ENCODE measurements around the gene PLA2G6. TPM values are rescaled to one million over a fixed set of nuclear protein-coding genes. Genes with fewer than 3 reads are reported as not detected.

PLA2G6 gene
- polyA plus RNA-seq, 2 of the 4 experiments (the other 2 are of a cell fraction): 7.4 to 7.6 TPM

GRCh38 chr22:38142606-38143005 is 39.0 kb downstream of the PLA2G6 start (continued):
- no peak for TF ChIP-seq RFX5 (IDR thresholded peaks at IDR 0.05)
- TF ChIP-seq RARB (CRISPR knock-in tag; IDR thresholded peaks at IDR 0.05): no peak
- no peak for TF ChIP-seq RAD21 (conservative IDR thresholded peaks at IDR 0.05 in 1 of 2, IDR thresholded peaks at IDR 0.05 in 1 of 2)
- no peak for TF ChIP-seq JUN (IDR thresholded peaks at IDR 0.05)
- no peak for TF ChIP-seq USF2 (IDR thresholded peaks at IDR 0.05)
- no peak for TF ChIP-seq BHLHE40 (IDR thresholded peaks at IDR 0.05; ENCODE audit: low read depth, low read length)
- TF ChIP-seq MAX (IDR thresholded peaks at IDR 0.05): no peak
- no peak for TF ChIP-seq EHF (CRISPR knock-in tag; IDR thresholded peaks at IDR 0.05)
- TF ChIP-seq MYC (IDR thresholded peaks at IDR 0.05; ENCODE audit: borderline replicate concordance, low read length): no peak
- TF ChIP-seq NPAS2 (CRISPR knock-in tag; IDR thresholded peaks at IDR 0.05; ENCODE audit: borderline replicate concordance): no peak
- no peak for TF ChIP-seq ATOH8 (CRISPR knock-in tag; IDR thresholded peaks at IDR 0.05; ENCODE audit: low read depth)
- no peak for TF ChIP-seq PBX3 (IDR thresholded peaks at IDR 0.05)

GRCh38 chr22:38141217-38141973 is 40.2 kb downstream of the PLA2G6 start:
- Histone ChIP-seq H3K9me3 (no peaks in the 10 kb centered on the region), H3K4me1 (peaks cover 5% of the 10 kb centered on the region; the same call in 2 of the 3 replicates), H3K27ac (no peak overlapping the region), H3K4me2 (no peak overlapping the region), H3K4me3 (no peak overlapping the region)
- FAIRE-seq: no peak
- WGBS (ENCODE audit: missing lambda C conversion rate): 88% methylated on average over 12 of the region's 16 CpGs
- ChIA-PET POLR2A (no interaction called here), CTCF (interaction anchor here (0.6 to 2.1 kb wide), 4 partner anchors 27 to 1865 kb away, joined by 3 to 10 read pairs (median 3); partner anchors contain the start of gene BAIAP2L2)
- TF ChIP-seq FOXS1 (CRISPR knock-in tag; IDR thresholded peaks at IDR 0.05): no peak
- TF ChIP-seq ZC3H11A (IDR thresholded peaks at IDR 0.05): no peak
- no peak for TF ChIP-seq FOSB (CRISPR knock-in tag; IDR thresholded peaks at IDR 0.05)
- TF ChIP-seq BCL3 (IDR thresholded peaks at IDR 0.05): no peak
- TF ChIP-seq KDM1A (IDR thresholded peaks at IDR 0.05; ENCODE audit: low read depth): no peak
- no peak for DNase-seq (ENCODE audit: low read depth in 1 of 2, low spot score in 1 of 2)
- no peak for ATAC-seq

- TF ChIP-seq HOXB13 (CRISPR knock-in tag; IDR thresholded peaks at IDR 0.05; ENCODE audit: low read depth) (no peak), ZC3H11A (IDR thresholded peaks at IDR 0.05) (no peak), NPAS2 (CRISPR knock-in tag; IDR thresholded peaks at IDR 0.05; ENCODE audit: borderline replicate concordance) (no peak), CTCF (IDR thresholded peaks at IDR 0.05) (no peak), MYC (IDR thresholded peaks at IDR 0.05; ENCODE audit: borderline replicate concordance, low read length) (no peak), SREBF2 (IDR thresholded peaks at IDR 0.05) (no peak), KDM5A (IDR thresholded peaks at IDR 0.05) (no peak), JUNB (IDR thresholded peaks at IDR 0.05) (no peak), HES2 (IDR thresholded peaks at IDR 0.05) (no peak), BHLHE40 (IDR thresholded peaks at IDR 0.05; ENCODE audit: low read depth, low read length) (no peak), MAFK (IDR thresholded peaks at IDR 0.05; ENCODE audit: partially characterized antibody) (no peak)
- no peak for FAIRE-seq
- 100% methylated on average over 3 of the region's 11 CpGs for WGBS (ENCODE audit: missing lambda C conversion rate)
- Histone ChIP-seq H3K27ac (no peak overlapping the region), H3K4me3 (no peak overlapping the region), H3K4me1 (peaks cover 10% of the 10 kb centered on the region; the same call in 2 of the 3 replicates), H3K9me3 (no peaks in the 10 kb centered on the region), H3K4me2 (no peak overlapping the region)
- ChIA-PET POLR2A (no interaction called here), CTCF (interaction anchor here (0.9 to 1.2 kb wide), 3 partner anchors 25 to 87 kb away, joined by 3 to 6 read pairs (median 3); no protein-coding TSS in a partner anchor)
- no peak for DNase-seq (ENCODE audit: low read depth in 1 of 2, low spot score in 1 of 2)
- no peak for ATAC-seq
These were observed 41.7 kb downstream of the PLA2G6 start for GRCh38 chr22:38139901-38140300.
